DMS79 treated with DMSO at 0.1 percent for 48 hours (cell line): ENCODE data around the gene COBLL1.

Experiments used
- DNase-seq: peaks from one replicate; lab custom pipeline; 2025; lab: John Stamatoyannopoulos, UW

COBLL1 gene

DNA sequence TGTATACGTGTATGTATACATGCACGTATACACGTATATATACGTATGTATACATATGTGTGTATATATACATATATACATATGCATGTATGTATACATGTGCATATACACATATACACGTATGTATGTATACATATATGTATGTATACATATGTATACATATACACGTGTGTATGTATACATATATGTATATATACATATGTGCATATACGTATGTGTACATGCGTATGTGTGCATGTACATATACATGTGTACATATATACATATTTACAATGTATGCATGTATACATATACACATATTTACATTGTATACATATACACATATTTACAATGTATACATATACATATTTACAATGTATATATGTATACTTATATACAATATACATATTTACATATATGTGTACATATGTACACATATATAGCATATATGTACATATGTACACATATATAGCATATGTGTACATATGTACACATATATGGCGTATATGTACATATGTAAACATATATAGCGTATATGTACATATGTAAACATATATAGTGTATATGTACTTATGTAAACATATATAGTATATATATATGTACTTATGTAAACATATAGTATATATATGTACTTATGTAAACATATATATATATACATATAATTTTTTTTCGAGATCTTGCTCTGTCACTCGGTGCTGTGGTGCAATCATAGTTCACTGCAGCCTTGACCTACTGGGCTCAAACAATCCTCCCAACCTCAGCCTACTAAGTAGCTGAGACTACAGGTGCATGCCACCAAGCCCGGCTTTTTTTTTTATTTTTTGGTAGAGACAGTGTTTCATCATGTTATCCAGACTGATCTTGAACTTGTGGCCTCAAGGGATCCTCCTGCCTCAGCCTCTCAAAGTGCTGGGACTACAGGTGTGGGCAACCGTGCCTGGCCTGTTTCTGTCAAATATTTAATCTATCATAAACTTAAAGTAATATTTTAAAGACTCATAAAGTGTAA lies 23.2 kb downstream of the COBLL1 start:
- DNase-seq, result no peak

DNA sequence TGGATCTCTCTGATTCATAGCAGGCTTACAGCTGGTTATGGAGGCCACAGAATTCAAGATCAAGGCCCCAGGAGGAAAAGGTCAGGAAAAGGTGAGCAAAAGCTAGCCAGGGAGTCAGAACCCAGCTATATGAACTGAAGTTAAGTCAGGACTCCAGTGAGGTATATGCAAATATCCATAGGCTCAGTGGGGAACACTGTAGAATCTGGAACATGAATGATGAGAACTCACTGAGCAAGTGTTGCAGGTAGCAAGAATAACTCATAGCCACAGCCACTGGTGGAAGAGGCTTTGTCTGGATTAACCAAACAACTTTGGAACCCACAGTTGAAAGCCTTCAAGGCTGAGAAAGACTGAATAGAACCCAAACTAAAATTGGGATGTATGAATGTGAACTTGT lies 24.7 kb downstream of the COBLL1 start:
- no peak for DNase-seq

DNA sequence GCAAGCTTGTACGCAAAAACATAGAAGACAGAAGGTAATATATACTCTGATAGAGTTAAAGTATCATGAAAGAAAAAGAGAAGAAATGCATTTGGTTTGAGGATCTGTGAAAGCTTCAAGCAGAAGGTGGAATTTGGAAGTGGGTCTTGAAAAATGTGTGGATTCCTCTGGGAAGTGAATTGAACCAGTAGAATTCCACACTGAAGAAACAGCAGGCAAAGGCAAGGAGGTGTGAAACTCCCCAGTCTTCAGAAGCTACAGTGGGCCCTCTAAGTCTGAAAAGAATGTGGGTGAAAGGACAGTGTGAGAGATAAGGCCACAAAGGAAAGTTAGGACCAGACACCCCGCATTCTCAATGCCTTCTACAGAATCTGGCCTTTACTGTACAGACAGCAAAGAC lies 25.6 kb downstream of the COBLL1 start:
- no peak for DNase-seq

DNA sequence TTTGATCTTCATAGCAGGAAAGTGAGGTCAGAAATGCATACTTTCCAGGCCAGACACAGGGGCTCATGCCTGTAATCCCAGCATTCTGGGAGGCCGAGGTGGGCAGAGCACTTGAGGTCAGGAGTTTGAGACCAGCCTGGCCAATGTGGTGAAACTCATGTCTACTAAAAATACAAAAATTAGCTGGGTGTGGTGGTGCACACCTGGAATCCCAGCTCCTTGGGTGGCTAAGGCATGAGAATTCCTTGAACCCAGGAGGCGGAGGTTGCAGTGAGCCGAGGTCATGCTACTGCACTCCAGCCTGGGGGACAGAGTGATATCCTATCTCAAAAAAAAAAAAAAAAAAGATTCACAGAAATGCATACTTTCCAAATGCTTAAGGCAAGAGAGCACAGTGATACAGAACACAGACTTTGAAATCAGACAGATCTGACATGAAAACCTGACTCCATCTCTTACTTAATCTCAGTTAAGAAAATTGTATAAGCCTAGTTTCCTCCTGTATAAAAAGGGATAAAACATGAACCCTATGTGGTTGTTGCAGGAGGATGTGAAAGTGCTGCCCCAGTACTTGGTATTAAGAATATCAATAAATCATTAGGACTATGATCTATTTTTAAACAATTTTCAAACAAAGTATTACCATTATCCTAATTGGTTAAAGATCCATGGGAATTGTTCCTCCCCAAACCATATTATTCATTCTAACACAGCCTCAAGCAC lies 26.4 kb downstream of the COBLL1 start:
- no peak for DNase-seq

DNA sequence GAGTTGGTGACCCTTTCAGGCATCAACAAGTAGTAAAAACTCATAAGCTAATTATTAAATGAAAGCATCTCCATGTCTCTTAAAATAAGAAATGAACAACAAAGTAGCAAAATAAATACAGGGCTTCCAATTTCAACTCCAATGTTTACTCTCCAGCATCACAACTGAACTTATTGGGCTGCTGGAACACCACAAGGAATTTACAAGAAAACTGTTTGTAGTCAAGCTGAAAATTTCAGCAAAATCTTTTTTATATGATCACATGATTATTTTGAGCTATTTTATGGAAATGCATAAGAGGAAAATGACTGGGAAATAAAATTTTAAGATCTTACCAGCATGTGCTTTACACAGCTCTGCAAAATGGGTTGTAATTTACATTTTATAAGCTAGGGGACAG lies 28.1 kb downstream of the COBLL1 start:
- DNase-seq, result no peak

DNA sequence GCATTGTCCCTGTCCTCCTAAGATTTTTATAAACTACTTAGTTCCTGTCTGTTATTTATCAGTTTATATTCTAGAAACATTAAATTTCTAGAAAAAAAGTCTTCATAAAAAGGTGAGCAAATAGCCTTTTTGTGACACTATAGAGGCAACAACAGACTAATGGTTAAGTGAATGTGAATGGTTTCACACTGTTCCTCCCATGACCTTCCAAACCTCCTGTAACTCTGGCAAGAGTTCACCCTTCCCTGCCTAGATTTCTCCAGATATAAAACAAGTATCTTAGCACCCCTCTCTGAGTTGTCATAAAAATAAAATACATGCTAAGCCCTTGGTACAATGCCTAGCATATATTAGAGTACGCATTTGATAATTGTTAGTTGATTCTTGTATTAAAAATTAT lies 29.2 kb downstream of the COBLL1 start:
- no peak for DNase-seq

GRCh38 chr2:164811819-164812218 lies 29.8 kb downstream of the COBLL1 start:
- DNase-seq, result no peak

DNA sequence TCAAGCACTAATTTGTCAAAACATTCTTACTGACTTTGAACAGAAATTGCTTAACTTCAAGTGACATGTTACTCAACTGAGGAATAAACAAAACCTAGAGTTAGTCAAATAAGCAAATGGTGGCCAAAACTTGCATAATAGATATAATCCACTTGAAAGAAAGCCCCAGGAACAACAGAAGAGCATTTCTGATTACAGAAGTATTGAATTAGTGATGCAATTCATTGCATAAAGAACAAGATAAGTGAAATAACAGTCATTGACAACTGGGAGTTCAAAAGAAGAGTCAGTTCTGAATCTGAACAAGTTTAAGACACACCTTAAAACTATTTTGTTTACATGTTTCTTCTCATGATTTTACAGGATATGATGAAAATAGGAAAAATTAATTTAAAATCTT lies 30.8 kb downstream of the COBLL1 start:
- DNase-seq, result no peak

- no peak for DNase-seq
These were observed 32.8 kb downstream of the COBLL1 start for GRCh38 chr2:164808776-164809175.

GRCh38 chr2:164803776-164804466 lies 37.7 kb downstream of the COBLL1 start:
- no peak for DNase-seq

GRCh38 chr2:164802095-164802707 lies 39.4 kb downstream of the COBLL1 start:
- DNase-seq, result no peak

DNA sequence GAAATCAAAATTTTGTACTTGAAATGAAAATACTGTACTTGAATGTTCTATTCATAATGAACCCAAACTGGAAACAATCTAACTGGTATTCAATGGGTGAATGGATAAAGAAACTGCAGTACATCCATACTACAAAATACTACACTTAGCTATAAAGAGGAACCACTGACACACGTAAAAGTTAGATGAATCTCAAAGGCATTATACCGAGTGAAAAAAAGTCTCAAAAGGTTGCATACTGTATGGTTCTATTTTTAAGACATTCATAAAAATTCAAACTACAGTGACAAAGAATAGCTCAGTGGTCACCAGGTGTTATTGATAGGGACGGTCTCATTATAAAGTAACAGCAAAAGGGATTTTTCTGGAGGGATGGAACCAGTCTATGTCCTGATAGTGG lies 41.1 kb downstream of the COBLL1 start:
- no peak for DNase-seq

DNA sequence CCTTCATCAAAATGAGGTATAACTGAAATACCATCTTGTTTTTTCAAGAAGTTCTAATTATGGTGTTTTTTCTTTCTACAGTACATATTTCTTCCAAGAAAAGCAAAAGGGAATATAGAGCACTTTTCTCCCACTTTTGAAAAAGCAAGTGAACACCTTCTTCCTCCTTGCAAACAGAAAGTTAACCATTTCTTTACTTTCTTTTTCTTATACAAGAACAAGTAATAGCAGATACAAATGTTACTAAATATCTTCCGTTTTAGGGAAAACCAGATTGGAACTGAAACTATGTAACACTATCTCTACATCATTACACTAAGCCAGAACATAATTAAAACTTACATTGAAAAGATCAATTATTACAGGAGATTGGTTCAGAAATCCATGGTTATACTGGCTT lies 44.0 kb downstream of the COBLL1 start:
- DNase-seq, result no peak

GRCh38 chr2:164796999-164797398 lies 44.6 kb downstream of the COBLL1 start:
- no peak for DNase-seq

DNA sequence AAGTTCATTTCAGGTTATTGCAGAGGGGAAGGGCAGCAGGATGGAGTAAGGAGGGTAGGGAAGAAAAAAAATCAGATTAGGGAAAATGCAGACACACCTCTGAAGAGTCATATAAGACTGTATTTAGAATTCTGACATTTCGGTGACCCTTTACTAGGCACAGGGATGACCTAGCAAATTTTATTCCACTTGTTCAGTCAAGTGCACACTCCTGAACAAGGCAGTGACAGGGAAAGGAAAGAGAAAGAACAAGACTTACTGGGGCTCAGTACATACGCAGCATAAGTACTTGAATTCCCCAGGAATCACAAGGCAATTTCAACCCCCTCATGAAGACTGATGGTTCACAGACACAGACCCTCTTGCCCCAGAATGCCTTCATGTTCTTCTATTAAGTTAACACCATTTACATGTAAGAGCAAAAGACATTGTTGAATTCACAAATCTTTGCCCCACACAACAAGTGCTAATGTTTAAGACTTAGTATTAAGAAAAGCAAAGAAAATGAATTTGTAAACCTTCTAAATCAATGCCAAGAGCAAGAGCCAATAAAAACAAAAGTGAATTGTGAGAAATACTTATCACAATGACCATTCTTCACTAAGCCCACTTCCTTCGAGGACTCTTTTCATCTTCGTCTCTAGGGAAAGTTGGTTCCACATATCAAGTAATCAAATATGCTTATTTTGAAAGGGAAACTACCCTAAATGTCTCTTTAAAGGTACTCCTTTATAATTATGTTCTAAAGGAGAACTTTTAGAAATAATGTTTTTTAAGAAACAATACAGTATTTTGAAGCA lies 47.0 kb downstream of the COBLL1 start:
- DNase-seq, result no peak

DNA sequence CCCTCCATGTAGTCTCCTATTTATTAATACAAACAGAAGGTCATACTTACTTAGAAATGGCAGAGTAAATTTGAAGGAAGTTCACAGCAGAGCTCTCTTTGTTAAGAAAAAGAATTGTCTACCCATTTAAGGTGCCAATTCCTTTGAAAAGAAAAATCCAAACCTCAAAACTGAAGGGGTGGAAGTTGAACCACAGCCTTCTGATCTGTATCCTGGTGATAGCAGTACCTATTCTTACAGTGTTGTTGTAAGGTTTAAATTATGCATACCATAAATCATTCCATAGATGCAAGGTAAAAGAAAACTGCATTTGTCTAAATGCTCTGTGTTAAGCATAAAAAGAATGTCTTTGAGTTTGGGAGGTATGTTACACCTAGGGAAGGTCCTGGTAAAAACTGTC lies 47.6 kb downstream of the COBLL1 start:
- no peak for DNase-seq

- DNase-seq, result no peak
These were observed 48.1 kb downstream of the COBLL1 start for GRCh38 chr2:164793529-164793928.

DNA sequence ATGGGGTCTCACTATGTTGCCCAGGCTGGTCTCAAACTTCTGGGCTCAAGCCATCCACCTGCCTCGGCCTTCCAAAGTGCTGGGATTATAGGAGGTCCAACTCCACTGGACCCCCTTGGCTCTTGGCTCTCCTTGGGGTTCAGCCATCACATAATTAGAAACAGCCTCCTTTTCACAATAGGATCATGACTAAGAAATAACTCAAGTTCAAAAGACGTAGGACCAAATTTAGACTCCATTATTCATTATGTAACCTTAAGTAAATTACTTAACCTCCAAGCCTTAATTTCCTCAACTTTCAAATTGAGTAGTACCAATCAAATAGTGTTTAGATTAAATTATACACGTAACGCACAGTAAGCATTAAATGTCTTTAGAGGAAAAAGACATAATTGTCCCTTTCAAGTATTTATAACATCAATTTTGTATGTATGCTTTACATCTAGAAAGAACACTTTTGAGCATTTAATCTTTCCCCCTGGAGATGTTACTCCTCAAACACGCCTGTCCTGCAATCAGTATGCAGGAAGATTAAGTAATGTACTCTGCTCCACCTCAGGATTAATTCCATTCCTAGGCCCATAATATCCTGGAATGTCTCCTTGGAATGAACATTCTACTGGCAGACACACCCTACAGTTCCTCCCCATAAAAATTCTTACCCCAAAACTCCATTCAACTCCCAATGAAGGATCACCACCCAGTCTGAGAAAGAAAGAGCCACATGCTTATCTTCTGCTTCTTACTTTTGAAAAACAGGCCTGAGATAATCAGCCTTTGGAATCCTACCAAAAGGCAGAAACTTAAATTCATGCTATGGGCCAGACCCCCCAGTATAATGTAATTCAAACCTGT lies 49.1 kb downstream of the COBLL1 start:
- no peak for DNase-seq

DNA sequence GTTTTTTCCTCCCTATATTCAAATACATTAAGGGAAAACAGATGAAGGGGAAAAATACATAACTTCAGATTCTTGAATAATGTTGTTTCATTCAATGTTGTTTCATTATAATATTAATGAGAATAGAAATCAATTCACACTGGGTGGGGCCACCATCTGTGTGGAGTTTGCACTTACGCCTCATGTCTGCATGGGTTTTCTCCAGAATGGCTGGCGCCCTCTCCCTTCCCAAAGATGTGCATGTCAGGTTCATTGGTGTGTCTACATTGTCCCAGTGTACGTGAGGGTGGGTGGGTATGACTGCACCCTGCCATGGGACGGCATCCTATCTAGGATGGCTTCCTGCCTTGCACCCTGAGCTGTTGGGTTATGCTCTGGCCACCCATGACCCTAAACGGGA lies 51.7 kb downstream of the COBLL1 start:
- DNase-seq, result no peak

- no peak for DNase-seq
These were observed 54.8 kb downstream of the COBLL1 start for GRCh38 chr2:164786787-164787186.
